Tracheal epithelial cell (primary cell): Measurements from ENCODE around the gene CISTR. TPM values are rescaled to one million over a fixed set of nuclear protein-coding genes. Genes with fewer than 3 reads are reported as not detected.

Source experiments
- total RNA-seq: library from RNA; depleted of rRNA; stranded (reverse); fragments of >200 nt; gene quantifications from 2 replicates; pipeline ENCODE4 v1.2.1, GENCODE V29; 2014

CISTR gene
- not detected in 2 replicates for total RNA-seq

GRCh38 chr12:53751336-53752191 lies at the start of gene CISTR:
Gene CISTR, minus strand, starts transcription at chr12:53751979.

GRCh38 chr12:53727310-53728041 lies 24.3 kb downstream of the CISTR start, which contains the start of gene CALCOCO1:
Gene CALCOCO1, minus strand, starts transcription at chr12:53727452. Its CDS starts 2,210 bp downstream, at chr12:53725242.

Other genes starting within 250 kb of the CISTR start
- not detected in 2 replicates for gene NPFF, start 244.5 kb downstream of the CISTR start, total RNA-seq
- gene ATF7, start 125.6 kb downstream of the CISTR start, total RNA-seq, result 3.6 and 4.1 TPM in 2 replicates
- 77.6 and 160 TPM in 2 replicates for gene ATP5MC2, start 75.9 kb downstream of the CISTR start, total RNA-seq
- gene CALCOCO1, start 24.5 kb downstream of the CISTR start, total RNA-seq, result 44.3 and 52.3 TPM in 2 replicates
- not detected in 2 replicates for gene HOXC13, start 186.9 kb upstream of the CISTR start, total RNA-seq
- gene HOXC12, start 202.9 kb upstream of the CISTR start, total RNA-seq, result not detected in 2 replicates
- 0.24 TPM in 1 of 2 replicates, not detected in the other for gene HOXC11, start 221.1 kb upstream of the CISTR start, total RNA-seq
- gene HOTAIR, start 223.0 kb upstream of the CISTR start, total RNA-seq, result under 0.01 TPM in 2 replicates
- 2.2 TPM in 1 of 2 replicates, not detected in the other for gene HOXC10, start 233.2 kb upstream of the CISTR start, total RNA-seq
- gene HOXC9, start 248.2 kb upstream of the CISTR start, total RNA-seq, result 0.72 TPM in 1 of 2 replicates, not detected in the other